ENCODE measurements around the gene EI24. TPM values are rescaled to one million over a fixed set of nuclear protein-coding genes. Genes with fewer than 3 reads are reported as not detected.

EI24 gene
- total and polyA plus RNA-seq, 9 of the 15 experiments (the other 6 are each of a cell fraction or from before 2014, with no cell fraction given), result 50.4 to 260 (median 168) TPM

GRCh38 chr11:125625630-125626287, 56.5 kb downstream of the EI24 start (continued):
- TF ChIP-seq ZBTB34 (CRISPR knock-in tag; IDR thresholded peaks at IDR 0.05) (no peak), ZNF512 (tag; IDR thresholded peaks at IDR 0.05) (no peak), SNAPC5 (CRISPR knock-in tag; IDR thresholded peaks at IDR 0.05) (no peak), ZNF318 (IDR thresholded peaks at IDR 0.05; ENCODE audit: borderline replicate concordance in 1 of 2, low read depth in 1 of 2) (no peak), IRF2 (CRISPR knock-in tag; IDR thresholded peaks at IDR 0.05) (no peak), ZNF253 (CRISPR knock-in tag; conservative IDR thresholded peaks at IDR 0.05) (no peak), ATF4 (CRISPR knock-in tag; IDR thresholded peaks at IDR 0.05) (no peak; the same call in 1 of the 2 replicates)
